ENCODE measurements around the gene METTL24. TPM values are rescaled to one million over a fixed set of nuclear protein-coding genes. Genes with fewer than 3 reads are reported as not detected.

METTL24 gene
- total RNA-seq, 6 experiments from 2014 or later: not detected

GRCh38 chr6:110331390-110331789 lies 26.8 kb downstream of the METTL24 start:
- peaks cover 44% of the 10 kb centered on the region for H3K4me1 Mint-ChIP-seq (ENCODE audit: low read depth)
- no peaks in the 10 kb centered on the region for H3K36me3 Mint-ChIP-seq (ENCODE audit: low read depth)
- no peaks in the 10 kb centered on the region for H3K9me3 Mint-ChIP-seq
- H3K4me3 Mint-ChIP-seq: no peak overlapping the region
- DNase-seq: no peak
- peaks cover 10% of the 10 kb centered on the region for H3K27me3 Mint-ChIP-seq (ENCODE audit: insufficient read depth)
- H3K27ac Mint-ChIP-seq: no peak overlapping the region
- no peak for TF ChIP-seq CTCF (IDR thresholded peaks at IDR 0.05)

DNA sequence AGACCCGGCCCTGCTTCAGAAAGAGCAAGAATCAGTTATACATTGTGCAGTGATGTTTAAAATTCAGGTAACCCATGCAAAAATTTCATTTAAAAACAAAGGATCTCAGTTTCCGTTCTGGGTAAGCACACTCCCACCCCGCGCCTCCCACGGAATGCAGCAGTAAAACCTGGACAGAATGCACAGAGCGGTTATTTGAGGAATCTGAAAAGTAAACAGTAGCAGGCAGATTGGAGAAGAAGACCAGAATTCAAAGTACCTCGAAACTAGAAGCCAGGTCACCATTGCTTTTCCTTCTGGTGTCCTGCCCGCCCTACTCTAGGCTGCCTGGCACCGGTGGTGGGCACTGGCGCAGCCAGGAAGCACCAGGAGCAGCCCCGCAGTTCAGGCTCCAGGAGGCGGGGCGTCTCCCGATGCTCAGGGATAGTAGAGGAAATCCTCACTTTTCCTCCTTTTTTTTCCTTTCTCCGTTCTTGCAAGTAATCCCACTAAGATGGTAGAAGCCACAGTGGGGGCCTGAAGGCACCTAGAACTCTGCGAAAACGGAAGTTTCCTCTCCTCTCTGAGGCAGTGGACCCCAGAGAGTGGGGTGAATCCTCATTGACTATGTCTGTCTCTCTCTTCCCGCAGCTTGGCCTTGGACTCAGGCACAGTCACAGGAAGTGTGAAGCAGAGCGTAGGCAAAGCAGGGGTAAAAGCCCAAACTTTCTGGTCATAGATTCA lies 28.3 kb downstream of the METTL24 start:
- Mint-ChIP-seq H3K27me3 (ENCODE audit: insufficient read depth) (peaks cover 13% of the 10 kb centered on the region), H3K4me3 (peak overlapping the region; percentile 73), H3K36me3 (ENCODE audit: low read depth) (no peaks in the 10 kb centered on the region), H3K4me1 (ENCODE audit: low read depth) (peaks cover 53% of the 10 kb centered on the region), H3K9me3 (no peaks in the 10 kb centered on the region), H3K27ac (peak overlapping the region; percentile 67)
- TF ChIP-seq CTCF (IDR thresholded peaks at IDR 0.05): no peak
- DNase-seq: peak; percentile 1

- H3K9me3 Mint-ChIP-seq: no peaks in the 10 kb centered on the region
- TF ChIP-seq CTCF (IDR thresholded peaks at IDR 0.05): no peak
- H3K4me1 Mint-ChIP-seq (ENCODE audit: low read depth): peaks cover 58% of the 10 kb centered on the region
- DNase-seq: no peak
- no peaks in the 10 kb centered on the region for H3K36me3 Mint-ChIP-seq (ENCODE audit: low read depth)
- peak overlapping the region; percentile 67 for H3K27ac Mint-ChIP-seq
- peaks cover 13% of the 10 kb centered on the region for H3K27me3 Mint-ChIP-seq (ENCODE audit: insufficient read depth)
- H3K4me3 Mint-ChIP-seq: peak overlapping the region; percentile 73
Observed at GRCh38 chr6:110329348-110329713, 28.8 kb downstream of the METTL24 start.

- Mint-ChIP-seq H3K27ac (peak overlapping the region; percentile 50), H3K27me3 (ENCODE audit: insufficient read depth) (peaks cover 13% of the 10 kb centered on the region), H3K4me1 (ENCODE audit: low read depth) (peaks cover 58% of the 10 kb centered on the region), H3K4me3 (peak overlapping the region; percentile 73), H3K36me3 (ENCODE audit: low read depth) (no peaks in the 10 kb centered on the region), H3K9me3 (no peaks in the 10 kb centered on the region)
- DNase-seq: peak; percentile 60
- no peak for TF ChIP-seq CTCF (IDR thresholded peaks at IDR 0.05)
Observed at GRCh38 chr6:110328259-110328658, 29.9 kb downstream of the METTL24 start.

DNA sequence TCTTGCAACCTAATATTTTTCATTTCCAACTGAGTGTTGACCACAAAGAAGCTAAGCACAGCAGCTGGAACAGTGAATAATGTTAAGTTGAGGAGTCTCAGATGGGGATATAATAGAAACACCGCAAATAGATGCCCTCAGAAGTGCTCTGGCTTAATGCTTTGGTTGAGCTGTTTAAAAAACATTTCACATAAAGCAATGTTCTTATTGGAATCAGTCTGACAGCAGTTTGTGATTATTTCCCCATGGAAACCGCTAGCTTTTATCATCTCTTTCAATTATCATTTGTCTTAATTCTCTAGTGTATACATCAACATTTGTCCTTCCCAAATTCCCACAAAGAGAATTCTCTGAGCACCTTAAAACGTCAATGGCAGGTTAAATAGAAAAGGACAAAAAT lies 30.8 kb downstream of the METTL24 start:
- Mint-ChIP-seq H3K36me3 (ENCODE audit: low read depth) (no peaks in the 10 kb centered on the region), H3K9me3 (no peaks in the 10 kb centered on the region), H3K4me1 (ENCODE audit: low read depth) (peaks cover 58% of the 10 kb centered on the region), H3K27ac (no peak overlapping the region; the same call in 1 of the 2 replicates), H3K4me3 (no peak overlapping the region), H3K27me3 (ENCODE audit: insufficient read depth) (peaks cover 15% of the 10 kb centered on the region)
- TF ChIP-seq CTCF (IDR thresholded peaks at IDR 0.05): no peak
- no peak for DNase-seq

Measured in HFFc6 (cell line).